ENCODE data around the gene LRFN4. TPM values are rescaled to one million over a fixed set of nuclear protein-coding genes. Genes with fewer than 3 reads are reported as not detected.

LRFN4 gene
- total RNA-seq, 6 donors from 2014 or later: 11.4 to 29.0 (median 21.8) TPM

- TF ChIP-seq EP300 (IDR thresholded peaks at IDR 0.05) (no peak), POLR2A (IDR thresholded peaks at IDR 0.05) (no peak), POLR2AphosphoS5 (IDR thresholded peaks at IDR 0.05) (no peak)
- TF ChIP-seq, protein P1, sequence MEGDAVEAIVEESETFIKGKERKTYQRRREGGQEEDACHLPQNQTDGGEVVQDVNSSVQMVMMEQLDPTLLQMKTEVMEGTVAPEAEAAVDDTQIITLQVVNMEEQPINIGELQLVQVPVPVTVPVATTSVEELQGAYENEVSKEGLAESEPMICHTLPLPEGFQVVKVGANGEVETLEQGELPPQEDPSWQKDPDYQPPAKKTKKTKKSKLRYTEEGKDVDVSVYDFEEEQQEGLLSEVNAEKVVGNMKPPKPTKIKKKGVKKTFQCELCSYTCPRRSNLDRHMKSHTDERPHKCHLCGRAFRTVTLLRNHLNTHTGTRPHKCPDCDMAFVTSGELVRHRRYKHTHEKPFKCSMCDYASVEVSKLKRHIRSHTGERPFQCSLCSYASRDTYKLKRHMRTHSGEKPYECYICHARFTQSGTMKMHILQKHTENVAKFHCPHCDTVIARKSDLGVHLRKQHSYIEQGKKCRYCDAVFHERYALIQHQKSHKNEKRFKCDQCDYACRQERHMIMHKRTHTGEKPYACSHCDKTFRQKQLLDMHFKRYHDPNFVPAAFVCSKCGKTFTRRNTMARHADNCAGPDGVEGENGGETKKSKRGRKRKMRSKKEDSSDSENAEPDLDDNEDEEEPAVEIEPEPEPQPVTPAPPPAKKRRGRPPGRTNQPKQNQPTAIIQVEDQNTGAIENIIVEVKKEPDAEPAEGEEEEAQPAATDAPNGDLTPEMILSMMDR (IDR thresholded peaks at IDR 0.05): no peak
- no peak overlapping the region for H3K4me3 ChIP-seq
- WGBS, 2 donors: 91 to 94% methylated on average over 20 to 23 of the region's 23 CpGs
- no peaks in the 10 kb centered on the region for H3K9me3 ChIP-seq
- peaks cover 0 to 30% (median 23%) of the 10 kb centered on the region in 4 donors for H3K36me3 ChIP-seq
- H3K27me3 ChIP-seq: no peaks in the 10 kb centered on the region
- ATAC-seq (ENCODE audit: low FRiP score in 2 of 2) (peak in 1 of 2 donors; percentile 2), DNase-seq (peak in 1 of 2 donors; percentile 66)
- no peak overlapping the region for H3K27ac ChIP-seq
- peaks cover 6 to 8% (median 6%) of the 10 kb centered on the region in 4 donors for H3K4me1 ChIP-seq
Measured at GRCh38 chr11:66850588-66851238, 6.2 kb upstream of the LRFN4 start.

DNA sequence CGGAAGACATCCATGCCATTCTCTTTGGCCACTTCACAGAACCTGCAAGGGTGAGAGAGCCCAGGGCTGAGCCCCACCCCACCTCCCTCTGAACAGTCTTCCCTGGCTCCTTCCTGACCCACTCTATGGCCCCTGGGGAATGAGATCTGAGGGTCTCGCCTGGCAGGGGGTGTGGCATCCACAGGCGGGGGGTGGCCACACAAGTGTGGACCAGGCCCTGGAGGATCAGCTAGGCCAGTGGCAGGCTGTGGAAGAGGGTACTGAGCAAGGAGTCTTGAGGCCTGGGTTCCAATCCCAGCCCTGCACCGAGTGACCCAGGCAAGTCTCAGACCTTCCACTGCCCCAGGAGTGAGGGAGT, 5.6 kb upstream of the LRFN4 start:
- DNase-seq: no peak
- peaks cover 7 to 9% (median 8%) of the 10 kb centered on the region in 4 donors for H3K4me1 ChIP-seq
- peaks cover 0 to 25% (median 18%) of the 10 kb centered on the region in 4 donors for H3K36me3 ChIP-seq
- no peak overlapping the region for H3K4me3 ChIP-seq
- ATAC-seq (ENCODE audit: low FRiP score in 2 of 2): no peak
- H3K27me3 ChIP-seq: no peaks in the 10 kb centered on the region
- no peaks in the 10 kb centered on the region for H3K9me3 ChIP-seq
- no peak overlapping the region for H3K27ac ChIP-seq
- TF ChIP-seq POLR2AphosphoS5 (IDR thresholded peaks at IDR 0.05) (no peak), POLR2A (IDR thresholded peaks at IDR 0.05) (no peak), EP300 (IDR thresholded peaks at IDR 0.05) (no peak)
- TF ChIP-seq, protein P1 (IDR thresholded peaks at IDR 0.05): no peak
- WGBS, 2 donors: 89 to 93% methylated on average over 1 to 4 of the region's 4 CpGs

- H3K4me3 ChIP-seq: no peak overlapping the region
- 79 to 88% methylated on average over 16 to 25 of the region's 26 CpGs for WGBS, 2 donors
Measured at GRCh38 chr11:66851698-66852465, 5.0 kb upstream of the LRFN4 start.

DNA sequence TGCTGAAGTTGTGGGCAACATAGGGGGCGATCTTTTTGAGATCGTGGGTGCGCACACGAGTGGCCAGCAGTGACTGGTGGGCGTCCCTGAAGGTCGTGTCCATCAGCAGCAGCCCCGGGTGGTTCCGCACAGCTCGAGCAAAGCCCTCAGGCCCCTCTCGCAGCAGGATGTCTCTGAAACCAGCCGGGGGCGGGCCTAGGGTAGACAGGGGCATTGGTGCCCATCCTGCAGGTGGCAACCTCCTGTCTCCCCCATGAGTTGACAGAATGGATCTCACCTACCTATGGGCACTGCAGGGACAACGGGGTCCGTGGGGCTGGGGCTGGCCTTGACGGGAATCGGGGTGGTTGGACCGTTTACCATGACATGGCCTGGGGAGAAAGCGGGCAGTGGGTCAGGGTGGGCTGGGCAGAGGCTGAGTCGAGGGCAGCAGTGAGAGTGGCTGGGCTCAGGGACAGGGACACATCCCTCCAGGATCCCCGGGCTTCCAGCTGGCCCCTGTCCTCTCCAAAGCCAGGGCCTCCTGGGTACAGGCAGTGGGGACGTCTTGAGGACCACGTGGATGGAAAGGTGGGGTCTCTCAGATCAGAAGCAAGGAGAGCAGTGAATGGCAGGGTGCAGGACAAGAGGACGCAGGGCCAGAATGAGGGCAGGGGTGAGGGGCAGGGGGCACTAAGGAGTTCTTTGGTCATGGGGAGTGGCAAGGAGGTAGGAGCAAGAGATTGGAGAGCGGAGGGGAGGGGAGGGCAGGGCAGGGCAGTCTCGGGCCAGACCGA, 4.2 kb upstream of the LRFN4 start:
- Histone ChIP-seq H3K9me3 (no peaks in the 10 kb centered on the region), H3K27ac (no peak overlapping the region), H3K27me3 (no peaks in the 10 kb centered on the region), H3K4me3 (no peak overlapping the region), H3K36me3 (peaks cover 0 to 12% (median 9%) of the 10 kb centered on the region in 4 donors), H3K4me1 (peaks cover 7 to 17% (median 10%) of the 10 kb centered on the region in 4 donors)
- TF ChIP-seq POLR2AphosphoS5 (IDR thresholded peaks at IDR 0.05) (no peak), EP300 (IDR thresholded peaks at IDR 0.05) (no peak), POLR2A (IDR thresholded peaks at IDR 0.05) (no peak)
- TF ChIP-seq, protein P1 (IDR thresholded peaks at IDR 0.05): no peak
- peak in 1 of 2 donors; percentile 56 for DNase-seq
- no peak for ATAC-seq (ENCODE audit: low FRiP score in 2 of 2)
- 88 to 92% methylated on average over 26 of the region's 26 CpGs for WGBS, 2 donors

More at GRCh38 chr11:66851698-66852465, 5.0 kb upstream of the LRFN4 start:
- no peak for ATAC-seq (ENCODE audit: low FRiP score in 2 of 2)
- H3K27ac ChIP-seq: no peak overlapping the region
- H3K27me3 ChIP-seq: no peaks in the 10 kb centered on the region
- peaks cover 7 to 9% (median 8%) of the 10 kb centered on the region in 4 donors for H3K4me1 ChIP-seq
- TF ChIP-seq POLR2A (IDR thresholded peaks at IDR 0.05): no peak
- TF ChIP-seq, protein P1 (IDR thresholded peaks at IDR 0.05): no peak
- no peak for TF ChIP-seq POLR2AphosphoS5 (IDR thresholded peaks at IDR 0.05)
- TF ChIP-seq EP300 (IDR thresholded peaks at IDR 0.05): no peak
- H3K9me3 ChIP-seq: no peaks in the 10 kb centered on the region
- DNase-seq: peak in 1 of 2 donors; percentile 76
- H3K36me3 ChIP-seq: peaks cover 0 to 18% (median 15%) of the 10 kb centered on the region in 4 donors

Data from upper lobe of left lung (tissue), 6 donors.